Measurements from ENCODE around the gene UNC13A. TPM values are rescaled to one million over a fixed set of nuclear protein-coding genes. Genes with fewer than 3 reads are reported as not detected.
A peak's percentile ranks its signal among the peaks of the same experiment; 100 is the strongest.

The UNC13A gene
- total and polyA plus RNA-seq, 2 donors (not counting 3 experiments of a cell fraction or from before 2014, with no cell fraction given) = 0.04 to 0.09 TPM

DNA sequence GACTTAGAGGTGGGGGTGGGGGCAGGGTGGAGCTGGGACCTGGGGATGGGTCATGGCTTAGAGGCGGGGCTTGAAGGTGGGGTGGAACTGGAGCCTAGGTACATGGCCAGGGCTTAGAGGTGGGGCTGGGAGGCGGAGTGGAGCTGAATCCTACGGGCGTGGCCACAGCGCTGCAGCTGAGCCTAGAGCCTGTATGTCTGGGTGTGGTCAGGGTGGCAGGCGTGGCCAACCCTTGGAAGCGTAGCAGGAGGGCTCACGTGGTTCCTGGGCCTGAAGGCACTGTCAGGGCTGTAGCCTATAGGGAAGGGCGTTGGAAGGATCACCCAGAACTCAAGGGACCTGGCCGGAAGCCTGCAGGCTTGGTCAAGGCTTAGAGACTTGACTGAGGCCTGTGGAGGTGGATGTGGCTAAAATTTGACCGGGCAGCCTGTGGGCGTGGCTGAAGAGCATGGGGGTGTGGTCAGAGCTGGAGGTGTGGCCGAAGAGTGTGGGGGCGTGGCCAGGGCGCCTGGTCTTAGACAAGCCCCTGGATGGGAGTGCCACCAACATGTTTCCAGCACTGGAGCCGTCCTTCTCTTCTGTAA is 108.4 kb downstream of the UNC13A start:
- H3K79me2 ChIP-seq (ENCODE audit: control insufficient read depth, insufficient read depth, low read length) = no peaks in the 10 kb centered on the region
- POLR2A ChIA-PET = interaction anchor here (0.5 kb wide), 1 partner anchor 13 kb away, joined by 4 read pairs; no protein-coding TSS in a partner anchor
- dilution Hi-C loops (cut with MboI; ENCODE audit: extremely low pct_ligation_motif_present, low sequenced_read_pairs) (no loop called here), intact Hi-C loops (cut with micrococcal nuclease) (no loop called here)
- CTCF ChIA-PET = interaction anchor here (1.2 to 1.8 kb wide), 4 partner anchors 9 to 187 kb away, joined by 3 to 10 read pairs (median 4); no protein-coding TSS in a partner anchor
- no peaks in the 10 kb centered on the region for H4K20me1 ChIP-seq (replicated peaks; ENCODE audit: control insufficient read depth, extremely low read depth, insufficient read depth, low read length)
- TF ChIP-seq POLR2AphosphoS5 (IDR thresholded peaks at IDR 0.05; ENCODE audit: insufficient read depth, low read depth, low read length) (peak; percentile 17), EZH2 (IDR thresholded peaks at IDR 0.05; ENCODE audit: borderline replicate concordance, low read depth, low read length, severe bottlenecking) (no peak)
- H3K9me3 ChIP-seq (replicated peaks; ENCODE audit: control insufficient read depth, insufficient read depth, low read length) = no peaks in the 10 kb centered on the region
- no peak overlapping the region for H3K4me2 ChIP-seq (ENCODE audit: insufficient read depth, low read length)
- FAIRE-seq = peak; percentile 79
- H3K9ac ChIP-seq (replicated peaks; ENCODE audit: extremely low read depth, insufficient read depth, low read length) = no peak overlapping the region
- DNase-seq (ENCODE audit: low read depth, low spot score) = peak; percentile 39
- no peak overlapping the region for H3K27ac ChIP-seq (ENCODE audit: insufficient read depth, low read depth, low read length)
- H3K9me1 ChIP-seq (replicated peaks; ENCODE audit: control insufficient read depth, extremely low read depth, insufficient read depth, low read length) = no peaks in the 10 kb centered on the region
- H3K36me3 ChIP-seq (ENCODE audit: control insufficient read depth in 2 of 2, extremely low read depth in 1 of 2, insufficient read depth in 2 of 2, low read length in 2 of 2) = peaks cover 22 to 60% of the 10 kb centered on the region in 2 experiments
- no TSS peak for BruUV-seq (replicated peaks)
- H2AFZ ChIP-seq (ENCODE audit: low read depth, low read length) = no peak overlapping the region
- no peak overlapping the region for H3K4me3 ChIP-seq (replicated peaks in 1 of 3; ENCODE audit: insufficient read depth in 1 of 3, low read depth in 1 of 3, low read length in 3 of 3)
- H3K4me1 ChIP-seq (ENCODE audit: control insufficient read depth, extremely low read depth, insufficient read depth, low read length) = no peaks in the 10 kb centered on the region
- H3K27me3 ChIP-seq (ENCODE audit: control insufficient read depth in 2 of 2, insufficient read depth in 2 of 2, low read length in 2 of 2) = no peaks in the 10 kb centered on the region

DNA sequence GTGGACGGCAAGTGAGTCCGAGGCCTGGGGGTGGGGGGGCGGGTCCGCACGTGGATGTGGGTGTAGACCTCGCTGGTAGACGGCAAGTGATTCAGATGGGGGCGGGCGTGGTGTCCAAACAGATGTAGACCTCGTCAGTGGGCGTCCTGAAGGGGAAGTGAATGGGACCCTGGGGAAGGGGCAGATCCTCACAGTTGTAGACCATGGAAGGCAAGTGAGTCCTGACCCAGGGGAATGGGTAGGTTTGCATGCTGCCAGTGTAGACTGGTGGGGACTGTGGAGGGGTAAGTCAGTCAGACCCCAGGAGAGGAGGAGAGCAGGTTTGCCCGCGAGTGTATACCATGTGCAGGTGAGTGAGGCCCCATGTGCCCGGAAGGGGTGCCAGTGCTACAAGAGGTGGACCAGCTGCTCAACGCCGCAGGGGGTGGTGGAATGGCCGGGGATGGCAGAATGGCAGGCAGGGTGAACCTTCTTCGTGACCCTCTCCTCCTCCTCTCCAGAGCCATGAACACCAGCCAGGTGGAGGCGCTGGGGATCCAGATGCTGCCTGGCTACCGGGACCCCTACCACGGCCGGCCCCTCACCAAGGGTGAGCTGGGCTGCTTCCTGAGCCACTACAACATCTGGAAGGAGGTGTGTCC is 110.6 kb downstream of the UNC13A start:
- dilution Hi-C loops (cut with MboI; ENCODE audit: extremely low pct_ligation_motif_present, low sequenced_read_pairs) = no loop called here
- DNase-seq (ENCODE audit: low read depth, low spot score) = no peak
- H3K4me1 ChIP-seq (ENCODE audit: control insufficient read depth, extremely low read depth, insufficient read depth, low read length) = no peaks in the 10 kb centered on the region
- H3K9ac ChIP-seq (replicated peaks; ENCODE audit: extremely low read depth, insufficient read depth, low read length) = no peak overlapping the region
- no peak overlapping the region for H2AFZ ChIP-seq (ENCODE audit: low read depth, low read length)
- no peaks in the 10 kb centered on the region for H3K9me1 ChIP-seq (replicated peaks; ENCODE audit: control insufficient read depth, extremely low read depth, insufficient read depth, low read length)
- no TSS peak for BruUV-seq (replicated peaks)
- no peak overlapping the region for H3K4me2 ChIP-seq (ENCODE audit: insufficient read depth, low read length)
- H3K27me3 ChIP-seq (ENCODE audit: control insufficient read depth in 2 of 2, insufficient read depth in 2 of 2, low read length in 2 of 2) = no peaks in the 10 kb centered on the region
- no peaks in the 10 kb centered on the region for H3K79me2 ChIP-seq (ENCODE audit: control insufficient read depth, insufficient read depth, low read length)
- TF ChIP-seq GATA2 (IDR thresholded peaks at IDR 0.05; ENCODE audit: insufficient read depth, insufficient read length, low read depth, low read length) = no peak
- TF ChIP-seq MYC (IDR thresholded peaks at IDR 0.05; ENCODE audit: low read depth, low read length) = no peak
- TF ChIP-seq, protein P1, sequence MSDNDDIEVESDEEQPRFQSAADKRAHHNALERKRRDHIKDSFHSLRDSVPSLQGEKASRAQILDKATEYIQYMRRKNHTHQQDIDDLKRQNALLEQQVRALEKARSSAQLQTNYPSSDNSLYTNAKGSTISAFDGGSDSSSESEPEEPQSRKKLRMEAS (IDR thresholded peaks at IDR 0.05; ENCODE audit: insufficient read depth, insufficient read length) = no peak
- no peak for FAIRE-seq
- peaks cover 24 to 64% of the 10 kb centered on the region in 2 experiments for H3K36me3 ChIP-seq (ENCODE audit: control insufficient read depth in 2 of 2, extremely low read depth in 1 of 2, insufficient read depth in 2 of 2, low read length in 2 of 2)
- H3K4me3 ChIP-seq (replicated peaks in 1 of 3; ENCODE audit: insufficient read depth in 1 of 3, low read depth in 1 of 3, low read length in 3 of 3) = no peak overlapping the region
- intact Hi-C loops (cut with micrococcal nuclease) = no loop called here
- H3K27ac ChIP-seq (ENCODE audit: insufficient read depth, low read depth, low read length) = no peak overlapping the region
- ChIA-PET POLR2A (no interaction called here), CTCF (no interaction called here)
- H4K20me1 ChIP-seq (replicated peaks; ENCODE audit: control insufficient read depth, extremely low read depth, insufficient read depth, low read length) = no peaks in the 10 kb centered on the region
- no peaks in the 10 kb centered on the region for H3K9me3 ChIP-seq (replicated peaks; ENCODE audit: control insufficient read depth, insufficient read depth, low read length)

Measured in endothelial cell of umbilical vein (primary cell).